IPS-20b (cell line): ENCODE data around the gene ZXDC.

Experiments
- H3K27ac ChIP-seq: one replicate; pipeline ENCODE4 v1.5.1; 2013; ENCODE audit warnings: low read length
- H3K27me3 ChIP-seq: 2 replicates; pipeline ENCODE4 v1.6.1; 2013; ENCODE audit warnings: mild to moderate bottlenecking, low read length, inconsistent platforms; ENCODE audit not compliant: insufficient read depth
- H3K36me3 ChIP-seq: 2 replicates; pipeline ENCODE4 v1.6.1; 2013; ENCODE audit warnings: low read depth, mild to moderate bottlenecking, inconsistent platforms, low read length, moderate library complexity; ENCODE audit not compliant: insufficient read depth
- H3K4me1 ChIP-seq: 2 replicates; pipeline ENCODE4 v1.6.1; 2013; ENCODE audit warnings: mild to moderate bottlenecking, control low read depth, inconsistent platforms, low read length, moderate library complexity; ENCODE audit not compliant: insufficient read depth
- H3K4me3 ChIP-seq: 2 replicates; pipeline ENCODE4 v1.5.1; 2013; ENCODE audit warnings: mild to moderate bottlenecking, low read length, inconsistent platforms
- H3K9ac ChIP-seq: 2 replicates; pipeline ENCODE4 v1.6.1; 2013; ENCODE audit warnings: low read depth, mild to moderate bottlenecking, inconsistent platforms, low read length, moderate library complexity
- H3K9me3 ChIP-seq: 2 replicates; pipeline ENCODE4 v1.6.1; 2013; ENCODE audit warnings: mild to moderate bottlenecking, low read depth, low read length, inconsistent platforms; ENCODE audit not compliant: insufficient read depth

The ZXDC gene

GRCh38 chr3:126454437-126455198 lies 21.1 kb downstream of the ZXDC start:
- Histone ChIP-seq H3K27me3 (no peaks in the 10 kb centered on the region), H3K9me3 (no peaks in the 10 kb centered on the region), H3K27ac (no peak overlapping the region), H3K4me1 (no peaks in the 10 kb centered on the region), H3K9ac (no peak overlapping the region), H3K4me3 (no peak overlapping the region), H3K36me3 (peaks cover 84% of the 10 kb centered on the region)

- H3K9ac ChIP-seq = no peak overlapping the region
- no peaks in the 10 kb centered on the region for H3K27me3 ChIP-seq
- H3K4me1 ChIP-seq = no peaks in the 10 kb centered on the region
- H3K4me3 ChIP-seq = no peak overlapping the region
- H3K9me3 ChIP-seq = no peaks in the 10 kb centered on the region
- H3K36me3 ChIP-seq = peaks cover 81% of the 10 kb centered on the region
- no peak overlapping the region for H3K27ac ChIP-seq
These were observed 21.7 kb downstream of the ZXDC start for GRCh38 chr3:126454025-126454424.

- Histone ChIP-seq H3K36me3 (peaks cover 70% of the 10 kb centered on the region), H3K9ac (no peak overlapping the region), H3K27ac (no peak overlapping the region), H3K4me3 (no peak overlapping the region), H3K9me3 (no peaks in the 10 kb centered on the region), H3K4me1 (no peaks in the 10 kb centered on the region), H3K27me3 (no peaks in the 10 kb centered on the region)
These were observed 23.5 kb downstream of the ZXDC start for GRCh38 chr3:126452213-126452612.

- no peaks in the 10 kb centered on the region for H3K27me3 ChIP-seq
- H3K4me3 ChIP-seq = no peak overlapping the region
- H3K9me3 ChIP-seq = no peaks in the 10 kb centered on the region
- 0 out of 2 replicates have a peak, but pooled peaks cover 5% of the 10 kb centered on the region for H3K4me1 ChIP-seq
- H3K36me3 ChIP-seq = peaks cover 63% of the 10 kb centered on the region
- no peak overlapping the region for H3K9ac ChIP-seq
- no peak overlapping the region for H3K27ac ChIP-seq
These were observed 24.2 kb downstream of the ZXDC start for GRCh38 chr3:126451511-126451910.

- Histone ChIP-seq H3K27me3 (no peaks in the 10 kb centered on the region), H3K9ac (no peak overlapping the region), H3K36me3 (peaks cover 63% of the 10 kb centered on the region)
These were observed 24.9 kb downstream of the ZXDC start for GRCh38 chr3:126450744-126451143.

GRCh38 chr3:126450219-126450618 lies 25.5 kb downstream of the ZXDC start:
- H3K9me3 ChIP-seq = no peaks in the 10 kb centered on the region
- no peak overlapping the region for H3K9ac ChIP-seq
- 0 out of 2 replicates have a peak, but pooled peaks cover 6% of the 10 kb centered on the region for H3K4me1 ChIP-seq
- H3K27ac ChIP-seq = no peak overlapping the region
- H3K27me3 ChIP-seq = no peaks in the 10 kb centered on the region
- no peak overlapping the region for H3K4me3 ChIP-seq
- peaks cover 59% of the 10 kb centered on the region for H3K36me3 ChIP-seq

More at GRCh38 chr3:126450744-126451143, 24.9 kb downstream of the ZXDC start:
- no peaks in the 10 kb centered on the region for H3K9me3 ChIP-seq
- no peak overlapping the region for H3K4me3 ChIP-seq
- no peak overlapping the region for H3K27ac ChIP-seq
- 0 out of 2 replicates have a peak, but pooled peaks cover 6% of the 10 kb centered on the region for H3K4me1 ChIP-seq

GRCh38 chr3:126449621-126450051 lies 26.1 kb downstream of the ZXDC start:
- Histone ChIP-seq H3K9ac (no peak overlapping the region), H3K4me1 (0 out of 2 replicates have a peak, but pooled peaks cover 6% of the 10 kb centered on the region), H3K27me3 (no peaks in the 10 kb centered on the region), H3K9me3 (no peaks in the 10 kb centered on the region), H3K4me3 (no peak overlapping the region), H3K36me3 (peaks cover 53% of the 10 kb centered on the region), H3K27ac (no peak overlapping the region)

GRCh38 chr3:126448893-126449180 lies 26.9 kb downstream of the ZXDC start:
- no peak overlapping the region for H3K27ac ChIP-seq
- no peak overlapping the region for H3K4me3 ChIP-seq
- H3K9ac ChIP-seq = no peak overlapping the region
- peaks cover 47% of the 10 kb centered on the region for H3K36me3 ChIP-seq
- H3K4me1 ChIP-seq = 0 out of 2 replicates have a peak, but pooled peaks cover 6% of the 10 kb centered on the region
- H3K27me3 ChIP-seq = no peaks in the 10 kb centered on the region
- H3K9me3 ChIP-seq = no peaks in the 10 kb centered on the region

- Histone ChIP-seq H3K27me3 (no peaks in the 10 kb centered on the region), H3K4me1 (0 out of 2 replicates have a peak, but pooled peaks cover 6% of the 10 kb centered on the region), H3K36me3 (peaks cover 44% of the 10 kb centered on the region), H3K9ac (no peak overlapping the region), H3K27ac (no peak overlapping the region), H3K9me3 (no peaks in the 10 kb centered on the region), H3K4me3 (no peak overlapping the region)
These were observed 27.4 kb downstream of the ZXDC start for GRCh38 chr3:126448136-126448892.

- no peak overlapping the region for H3K27ac ChIP-seq
- no peak overlapping the region for H3K4me3 ChIP-seq
- H3K4me1 ChIP-seq = 0 out of 2 replicates have a peak, but pooled peaks cover 6% of the 10 kb centered on the region
- H3K9ac ChIP-seq = no peak overlapping the region
- H3K27me3 ChIP-seq = no peaks in the 10 kb centered on the region
- no peaks in the 10 kb centered on the region for H3K9me3 ChIP-seq
- peaks cover 38% of the 10 kb centered on the region for H3K36me3 ChIP-seq
These were observed 28.1 kb downstream of the ZXDC start for GRCh38 chr3:126447456-126448106.

- Histone ChIP-seq H3K27ac (no peak overlapping the region), H3K4me3 (no peak overlapping the region)
These were observed 28.9 kb downstream of the ZXDC start for GRCh38 chr3:126446791-126447190.

More at GRCh38 chr3:126446791-126447190, 28.9 kb downstream of the ZXDC start:
- H3K9me3 ChIP-seq = no peaks in the 10 kb centered on the region
- H3K36me3 ChIP-seq = peaks cover 31% of the 10 kb centered on the region
- H3K9ac ChIP-seq = no peak overlapping the region
- H3K4me1 ChIP-seq = 0 out of 2 replicates have a peak, but pooled peaks cover 6% of the 10 kb centered on the region
- H3K27me3 ChIP-seq = no peaks in the 10 kb centered on the region
